Stomach (tissue), 9 donors: Measurements from ENCODE around the gene CALN1. TPM values are rescaled to one million over a fixed set of nuclear protein-coding genes. Genes with fewer than 3 reads are reported as not detected.

Experiments used
- DNase-seq, 2 donors: peaks; one replicate each; pipeline versions ENCODE4 v3.0.0 to v3.0.0-alpha.2; 2013 to 2019
- H3K27ac ChIP-seq, 5 donors: fragments of 200-600 bp in 4 of 5; sonication (generic) in 4 of 5; one replicate each; pipeline ENCODE4 v1.5.1; 2013 to 2019; ENCODE audit warnings: mild to moderate bottlenecking in 1 of 5, moderate library complexity in 1 of 5
- H3K27me3 ChIP-seq, 3 donors: fragments of 200-600 bp; sonication (generic); one replicate each; pipeline ENCODE4 v1.5.1; 2017 to 2019; ENCODE audit warnings: mixed run types in 1 of 3
- H3K36me3 ChIP-seq, 4 donors: fragments of 200-600 bp; sonication (generic); 1 replicate in 3 of 4; 2 replicates in 1 of 4; pipeline ENCODE4 v1.5.1; 2016 to 2019
- H3K4me1 ChIP-seq, 4 donors: fragments of 200-600 bp; sonication (generic); one replicate each; pipeline ENCODE4 v1.5.1; 2016 to 2019
- H3K4me3 ChIP-seq, 4 donors: fragments of 200-600 bp; sonication (generic) in 3 of 4; one replicate each; pipeline ENCODE4 v1.5.1; 2016 to 2019; ENCODE audit warnings: mild to moderate bottlenecking in 1 of 4
- H3K9me3 ChIP-seq, 4 donors: fragments of 200-600 bp; sonication (generic); one replicate each; pipeline ENCODE4 v1.5.1; 2016 to 2019
- CTCF ChIP-seq, 7 experiments: fragments of 450-650 bp in 4 of 7; fragments of 200-600 bp in 3 of 7; sonication (generic) in 3 of 7; IDR thresholded peaks; one replicate each; pipeline ENCODE4 v1.5.1; 2016 to 2019; ENCODE audit warnings: antibody characterized with exemption in 7 of 7, control low read depth in 2 of 7, mild to moderate bottlenecking in 1 of 7
- EP300 ChIP-seq: sonication (generic); formaldehyde crosslinking; IDR thresholded peaks from one replicate; pipeline ENCODE4 v1.6.1; 2017; ENCODE audit warnings: antibody characterized with exemption
- POLR2A ChIP-seq, 4 donors: fragments of 450-650 bp; IDR thresholded peaks; one replicate each; pipeline ENCODE4 v1.6.1; 2016; ENCODE audit warnings: antibody characterized with exemption in 4 of 4, control low read depth in 2 of 4, mild to moderate bottlenecking in 1 of 4, moderate library complexity in 1 of 4
- POLR2AphosphoS5 ChIP-seq, 3 donors: sonication (generic); formaldehyde crosslinking; IDR thresholded peaks; one replicate each; pipeline ENCODE4 v1.6.1; 2016; ENCODE audit warnings: antibody characterized with exemption in 3 of 3
- WGBS, 5 donors: extraction: QIAGEN DNeasy Blood & Tissue Kit in 3 of 5; methylation state at CpG; one replicate each; pipeline versions ENCODE4 v1.1.5 to v1.1.7; 2013 to 2018; 5-methylcytosine and 5-hydroxymethylcytosine counted together
- intact Hi-C: fragments of 100-400 bp; cut with DNase I; formaldehyde crosslinking; loops from one replicate; pipeline ENCODE4 v1.15.1; 2023; ENCODE audit warnings: low total_unique reads
- polyA plus RNA-seq, 3 donors: library from polyadenylated mRNA; stranded (reverse); fragments of 200-250 nt; gene quantifications; one replicate each; pipeline ENCODE4 v1.2.3, GENCODE V29; 2013
- total RNA-seq, 5 donors: library from RNA; depleted of rRNA; stranded (reverse); fragments of >200 nt; gene quantifications; one replicate each; pipeline versions ENCODE4 v1.1.0 to v1.2.3, GENCODE V29; 2014 to 2016
- donor health status: healthy with polysubstance abuse.
- donor health status: Bipolar disorder and iron deficiency.
- donor health status: healthy.

CALN1 gene
- total and polyA plus RNA-seq, 8 donors = under 0.01 to 51.9 (median 0.37) TPM; not detected in 5

GRCh38 chr7:72097226-72097625 lies 314.9 kb downstream of the CALN1 start:
- Histone ChIP-seq H3K27ac (no peak overlapping the region), H3K4me1 (no peaks in the 10 kb centered on the region), H3K9me3 (no peaks in the 10 kb centered on the region), H3K36me3 (no peaks in the 10 kb centered on the region), H3K4me3 (no peak overlapping the region), H3K27me3 (no peaks in the 10 kb centered on the region)
- intact Hi-C loops = no loop called here
- WGBS, 5 donors = 87 to 96% (median 90%) methylated on average over 3 of the region's 3 CpGs
- no peak for DNase-seq
- TF ChIP-seq POLR2A (IDR thresholded peaks at IDR 0.05) (no peak), EP300 (no peak), POLR2AphosphoS5 (IDR thresholded peaks at IDR 0.05) (no peak), CTCF (IDR thresholded peaks at IDR 0.05) (no peak)

GRCh38 chr7:72092769-72093168 lies 319.4 kb downstream of the CALN1 start:
- 76 to 92% (median 86%) methylated on average over 5 of the region's 5 CpGs for WGBS, 5 donors
- no peaks in the 10 kb centered on the region for H3K9me3 ChIP-seq
- intact Hi-C loops = no loop called here
- no peaks in the 10 kb centered on the region for H3K27me3 ChIP-seq
- DNase-seq = no peak
- H3K4me1 ChIP-seq = no peaks in the 10 kb centered on the region
- H3K4me3 ChIP-seq = no peak overlapping the region
- no peak for TF ChIP-seq POLR2AphosphoS5 (IDR thresholded peaks at IDR 0.05)
- TF ChIP-seq POLR2A (IDR thresholded peaks at IDR 0.05) = no peak
- TF ChIP-seq CTCF (IDR thresholded peaks at IDR 0.05) = no peak
- TF ChIP-seq EP300 = no peak
- no peaks in the 10 kb centered on the region for H3K36me3 ChIP-seq
- H3K27ac ChIP-seq = no peak overlapping the region

GRCh38 chr7:72087926-72088325 lies 324.2 kb downstream of the CALN1 start:
- DNase-seq = no peak
- Histone ChIP-seq H3K9me3 (no peaks in the 10 kb centered on the region), H3K27ac (no peak overlapping the region), H3K4me1 (no peaks in the 10 kb centered on the region), H3K27me3 (no peaks in the 10 kb centered on the region), H3K36me3 (no peaks in the 10 kb centered on the region), H3K4me3 (no peak overlapping the region)
- intact Hi-C loops = no loop called here
- 68 to 85% (median 80%) methylated on average over 5 of the region's 5 CpGs for WGBS, 5 donors
- TF ChIP-seq EP300 (no peak), CTCF (IDR thresholded peaks at IDR 0.05) (no peak), POLR2A (IDR thresholded peaks at IDR 0.05) (no peak)

- H3K4me1 ChIP-seq = no peaks in the 10 kb centered on the region
- no peak for DNase-seq
- 71 to 80% (median 79%) methylated on average over 7 of the region's 7 CpGs for WGBS, 5 donors
- no peak overlapping the region for H3K4me3 ChIP-seq
- H3K9me3 ChIP-seq = peaks cover 0 to 6% (median 0%) of the 10 kb centered on the region in 4 donors
- no peak overlapping the region for H3K27ac ChIP-seq
- no peaks in the 10 kb centered on the region for H3K27me3 ChIP-seq
- intact Hi-C loops = no loop called here
- no peak for TF ChIP-seq POLR2AphosphoS5 (IDR thresholded peaks at IDR 0.05)
- no peak for TF ChIP-seq EP300
- TF ChIP-seq CTCF (IDR thresholded peaks at IDR 0.05) = no peak
- no peak for TF ChIP-seq POLR2A (IDR thresholded peaks at IDR 0.05)
- no peaks in the 10 kb centered on the region for H3K36me3 ChIP-seq
These were observed 331.1 kb downstream of the CALN1 start for GRCh38 chr7:72080865-72081510.
